GM21390 (cell line): Measurements from ENCODE around the gene CEP164.
"Not testable (repeated sequence)": the region's sequence is repeated elsewhere in the genome, so short reads cannot be mapped to it uniquely, and the experiment has no call there.

Experiments used
- ATAC-seq: cut with Tn5 transposase; IDR thresholded peaks from one replicate; pipeline ENCODE4 v1.9.1; 2021; ENCODE audit not compliant: unreplicated experiment

CEP164 gene

GRCh38 chr11:117437041-117437790 is 109.6 kb downstream of the CEP164 start:
- no peak for ATAC-seq

GRCh38 chr11:117437791-117438130 is 110.1 kb downstream of the CEP164 start:
- no peak for ATAC-seq

- no peak for ATAC-seq
Observed at GRCh38 chr11:117438371-117439000, 110.8 kb downstream of the CEP164 start.

DNA sequence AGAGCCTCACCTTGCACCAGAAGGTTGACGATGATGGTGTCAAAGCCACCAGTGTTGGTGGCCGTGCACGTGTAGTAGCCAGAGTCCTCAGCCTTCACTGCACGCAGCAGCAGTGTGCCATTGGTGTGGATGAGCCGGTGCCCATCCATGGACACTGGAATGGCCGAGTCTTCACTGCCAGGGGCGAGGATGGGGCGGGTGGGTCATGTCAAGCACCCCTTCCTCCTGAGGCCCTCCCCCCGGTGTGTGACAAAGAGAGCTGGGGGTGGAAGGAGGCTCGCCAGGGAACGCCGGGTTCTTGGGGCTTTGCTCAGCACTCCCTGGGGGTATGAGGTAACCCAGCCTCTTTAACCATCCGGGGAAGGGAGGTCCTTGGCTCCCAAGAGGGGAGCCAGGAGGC is 111.6 kb downstream of the CEP164 start:
- no peak for ATAC-seq

DNA sequence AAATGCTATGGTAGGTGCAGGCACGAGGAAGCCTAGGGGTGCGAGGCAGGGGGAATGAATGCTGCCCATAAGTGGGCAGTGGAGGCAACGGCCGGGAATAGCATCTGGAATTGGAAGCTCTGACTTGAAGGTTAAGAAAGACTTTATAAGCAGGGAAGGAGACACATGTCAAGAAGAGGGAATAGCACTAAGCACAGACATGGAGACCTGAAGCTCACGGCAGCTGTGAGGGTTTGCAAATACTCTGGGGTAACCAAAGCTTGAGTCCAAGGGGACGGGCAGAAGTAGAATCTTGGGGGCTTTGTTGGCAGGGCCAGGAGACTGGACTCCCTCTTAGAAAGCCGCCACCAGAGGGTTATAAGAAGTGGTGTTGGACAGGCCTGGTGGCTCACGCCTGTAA is 112.6 kb downstream of the CEP164 start:
- ATAC-seq: no peak

DNA sequence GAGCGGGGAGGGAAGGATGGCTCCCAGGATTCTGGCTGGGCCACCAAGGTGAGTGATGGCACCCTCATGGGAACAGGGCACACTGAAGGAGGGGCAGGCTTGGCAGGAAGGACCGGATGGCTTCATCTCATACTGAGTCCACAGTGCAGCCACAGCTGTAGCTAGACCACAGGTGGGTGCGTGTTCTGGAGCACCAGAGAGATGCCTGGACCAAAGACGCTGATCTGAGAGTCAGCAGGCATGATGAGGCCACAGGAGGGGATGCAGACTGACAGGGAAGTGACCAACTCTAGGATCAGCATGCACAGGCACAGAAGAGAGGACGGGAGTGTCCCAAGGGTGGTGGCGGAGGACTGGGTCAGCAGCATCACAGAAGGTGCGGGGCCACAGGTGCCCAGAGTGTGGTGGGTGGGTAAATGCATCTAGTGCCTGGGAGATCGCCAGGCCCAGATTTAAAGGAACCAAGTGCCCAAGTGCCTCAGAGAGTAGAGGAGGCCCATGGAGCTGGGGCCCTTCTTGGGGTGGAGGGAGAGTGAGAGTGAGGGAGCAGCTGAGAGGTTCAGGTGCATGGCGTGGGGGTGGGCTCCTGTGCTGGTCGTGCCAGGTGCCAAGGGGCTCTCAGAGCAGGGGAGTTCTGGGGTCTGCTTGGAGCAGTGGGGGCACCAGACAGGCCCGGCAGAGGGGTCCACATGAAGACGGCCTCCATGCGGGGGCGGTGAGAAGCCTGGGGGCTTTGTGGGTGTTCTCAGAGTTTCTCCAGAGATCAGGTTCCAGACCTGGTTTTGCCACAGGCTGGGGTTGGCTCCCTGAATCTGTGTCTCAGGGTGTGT is 113.7 kb downstream of the CEP164 start:
- ATAC-seq: no peak

- ATAC-seq: no peak
Observed at GRCh38 chr11:117442049-117442868, 114.6 kb downstream of the CEP164 start.

DNA sequence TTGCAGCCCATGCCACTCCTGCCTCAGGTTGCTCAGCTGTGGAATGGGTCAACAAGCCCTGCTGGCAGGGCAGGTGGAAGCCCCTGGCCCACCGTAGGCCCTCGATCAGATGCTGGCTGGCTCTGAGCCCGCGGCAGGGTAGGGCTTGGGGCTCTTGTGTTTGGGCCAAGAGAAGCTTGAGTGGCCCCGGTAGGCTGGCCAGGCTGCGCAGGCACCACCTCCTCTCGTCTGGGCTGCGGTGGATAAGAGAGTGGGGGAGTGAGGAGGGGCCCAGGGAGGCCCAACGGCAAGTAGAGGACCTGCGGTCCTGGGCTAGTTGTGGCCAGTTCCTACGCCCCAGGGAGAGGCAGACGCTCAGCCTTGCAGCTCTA is 115.2 kb downstream of the CEP164 start:
- no peak for ATAC-seq

DNA sequence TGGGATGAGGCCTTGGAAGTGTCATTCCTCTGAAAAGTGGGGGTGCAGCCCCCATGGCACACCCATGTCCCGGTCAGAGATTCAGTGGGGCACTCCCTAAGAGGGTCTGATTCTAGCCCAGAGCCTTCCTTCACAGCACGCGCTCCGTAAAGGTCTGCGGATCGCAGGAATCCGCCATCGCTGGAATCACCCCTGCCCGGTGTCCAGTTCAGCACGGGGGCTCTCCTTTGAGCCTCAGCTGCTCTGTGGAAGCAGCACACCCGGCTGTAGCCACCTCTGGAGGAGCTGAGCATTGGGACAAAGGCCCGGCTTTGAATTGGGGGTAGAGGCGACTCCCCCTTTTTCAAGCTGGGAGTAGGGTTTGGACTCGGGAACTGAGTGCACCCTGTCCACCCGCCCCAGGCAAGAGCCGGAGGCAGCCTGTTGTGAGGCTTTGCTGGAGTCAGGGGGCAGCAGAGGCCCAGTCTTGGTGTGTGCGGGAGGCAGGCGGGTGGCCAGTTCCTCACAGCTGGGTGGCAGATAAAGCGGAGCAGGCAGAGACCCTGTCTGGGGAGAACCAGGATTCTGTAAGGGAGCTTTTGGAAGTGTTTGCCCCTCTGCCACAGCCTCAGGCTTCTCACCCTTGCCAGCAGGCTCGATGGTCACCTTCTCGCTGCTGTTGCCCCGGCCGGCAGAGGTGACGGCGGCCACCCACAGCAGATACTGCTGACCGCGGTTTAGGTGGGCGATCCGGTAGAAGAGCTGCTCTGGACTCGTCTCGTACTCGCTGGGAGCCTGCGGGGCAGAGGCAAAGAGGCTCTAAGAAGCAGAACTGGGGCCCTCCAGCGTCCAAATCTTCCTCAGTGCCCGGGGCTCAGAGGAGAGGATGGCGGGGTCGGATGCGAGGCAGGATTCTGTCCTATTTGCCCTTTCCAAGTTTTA is 115.9 kb downstream of the CEP164 start:
- no peak for ATAC-seq

- ATAC-seq: no peak
Observed at GRCh38 chr11:117444256-117444655, 116.6 kb downstream of the CEP164 start.

GRCh38 chr11:117444711-117445658 is 117.3 kb downstream of the CEP164 start:
- ATAC-seq: no peak

DNA sequence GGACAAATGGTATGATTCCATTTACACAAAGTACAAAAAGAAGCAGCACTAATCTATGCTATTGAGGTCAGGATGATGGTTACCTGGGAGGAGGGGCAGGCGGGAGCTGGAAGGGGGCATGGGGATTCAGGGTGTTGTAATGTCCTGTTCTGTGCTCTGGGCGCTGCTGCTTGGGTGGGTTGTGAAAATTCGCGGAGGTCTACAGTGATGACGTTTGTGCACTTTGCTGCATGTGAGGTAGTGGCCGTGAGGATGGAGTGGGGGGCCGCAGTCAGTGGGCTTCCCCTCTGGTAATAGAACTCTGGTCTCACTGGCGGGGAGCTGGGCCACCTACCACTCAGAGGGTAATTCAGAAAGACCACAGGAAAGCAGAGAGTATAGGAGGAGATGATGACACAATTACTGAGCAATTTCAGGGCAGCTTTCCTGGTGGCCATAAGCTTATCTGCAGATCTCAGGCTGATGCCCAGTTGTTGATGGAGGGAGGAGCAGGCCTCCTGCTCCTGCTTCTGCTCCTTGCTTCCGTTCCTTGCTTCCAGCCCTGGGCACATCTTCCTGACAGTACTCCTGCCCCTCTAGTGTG is 121.5 kb downstream of the CEP164 start:
- no peak for ATAC-seq

DNA sequence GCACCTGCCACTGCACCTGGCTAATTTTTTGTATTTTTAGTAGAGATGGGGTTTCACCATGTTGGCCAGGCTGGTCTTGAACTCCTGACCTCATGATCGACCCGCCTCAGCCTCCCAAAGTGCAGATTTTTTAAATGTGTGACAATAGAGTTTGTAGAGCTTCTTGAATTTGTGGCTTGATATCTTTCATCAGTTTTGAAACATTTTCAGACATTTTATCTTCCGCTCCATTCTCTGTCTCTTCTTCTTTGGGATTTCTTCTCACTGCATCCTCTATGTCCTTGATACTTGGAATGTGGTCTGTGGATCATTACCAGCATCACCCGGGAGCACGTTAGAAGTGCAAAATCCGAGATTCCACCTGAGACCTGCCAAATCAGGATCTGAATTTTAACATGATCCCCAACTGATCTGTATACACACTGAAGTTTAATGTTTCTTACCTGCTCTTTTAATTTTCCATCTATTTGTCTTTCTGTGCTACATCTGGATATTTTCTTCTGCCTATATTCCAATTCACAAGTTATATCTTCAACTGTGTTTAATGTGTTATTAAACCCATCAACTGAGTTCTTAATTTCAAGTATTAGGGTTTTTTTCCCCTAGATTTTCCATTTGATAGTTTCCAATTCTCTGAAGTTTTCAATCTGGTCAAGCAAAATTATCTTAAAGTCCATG is 126.4 kb downstream of the CEP164 start:
- ATAC-seq: no peak

DNA sequence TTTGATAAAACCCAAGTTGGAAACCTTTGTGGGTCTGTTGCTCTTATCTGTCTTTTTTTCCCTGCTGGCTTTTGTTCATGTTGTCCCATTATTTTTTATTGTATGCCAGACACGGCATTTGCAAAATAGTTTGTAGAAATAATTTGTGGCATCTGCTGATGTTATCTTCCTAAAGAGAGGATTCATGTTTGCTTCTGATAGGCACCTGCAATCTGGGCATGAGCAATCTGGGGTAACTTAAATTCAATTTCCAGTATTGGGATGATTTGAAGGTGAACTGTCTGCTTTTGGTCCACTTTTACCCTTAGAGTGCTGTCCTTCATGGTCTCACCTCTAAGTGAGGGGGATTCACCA is 126.9 kb downstream of the CEP164 start:
- ATAC-seq: no peak

- peak; percentile 67 for ATAC-seq
Observed at GRCh38 chr11:117456027-117456720, 128.5 kb downstream of the CEP164 start.

GRCh38 chr11:117456721-117457029 is 129.0 kb downstream of the CEP164 start:
- not testable (repeated sequence) for ATAC-seq

DNA sequence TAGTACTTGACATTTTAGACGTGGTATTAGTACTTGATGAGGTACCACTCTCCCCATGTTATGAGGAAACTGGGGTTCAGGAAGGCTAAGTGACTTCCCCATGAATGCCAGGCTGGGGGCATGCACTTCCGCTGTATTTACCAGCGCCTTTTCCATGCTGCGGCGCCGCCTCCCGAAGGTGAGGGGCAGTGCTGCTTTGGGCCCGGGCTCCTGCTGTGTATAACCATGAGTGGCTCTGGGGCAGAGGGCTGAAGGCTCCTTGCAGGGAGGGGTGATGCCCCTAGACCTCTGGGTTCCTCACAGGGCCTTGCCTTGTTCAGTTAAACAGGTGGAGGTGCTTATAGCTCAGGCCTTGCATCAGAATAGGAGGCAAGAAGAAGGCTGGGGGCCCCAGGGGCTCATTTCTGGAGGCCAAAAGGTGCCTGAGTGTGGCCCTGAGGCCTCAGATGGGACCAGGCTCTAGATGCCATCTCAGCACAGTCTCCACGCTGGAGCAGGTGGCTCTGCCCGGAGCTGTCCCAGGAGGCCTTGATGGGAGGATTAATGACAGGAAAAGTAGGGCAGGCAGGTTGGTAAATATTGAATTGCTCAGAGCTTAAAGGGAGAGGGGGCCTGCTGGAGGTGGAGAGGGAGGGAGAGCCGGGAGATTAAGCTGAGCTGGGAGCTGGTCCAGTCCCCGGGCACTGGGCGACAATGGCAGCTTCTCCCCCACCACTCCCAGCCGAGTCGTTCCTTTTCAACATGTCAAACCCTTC is 129.6 kb downstream of the CEP164 start:
- no peak for ATAC-seq
